ENCODE results near the gene COL4A3.

DNA sequence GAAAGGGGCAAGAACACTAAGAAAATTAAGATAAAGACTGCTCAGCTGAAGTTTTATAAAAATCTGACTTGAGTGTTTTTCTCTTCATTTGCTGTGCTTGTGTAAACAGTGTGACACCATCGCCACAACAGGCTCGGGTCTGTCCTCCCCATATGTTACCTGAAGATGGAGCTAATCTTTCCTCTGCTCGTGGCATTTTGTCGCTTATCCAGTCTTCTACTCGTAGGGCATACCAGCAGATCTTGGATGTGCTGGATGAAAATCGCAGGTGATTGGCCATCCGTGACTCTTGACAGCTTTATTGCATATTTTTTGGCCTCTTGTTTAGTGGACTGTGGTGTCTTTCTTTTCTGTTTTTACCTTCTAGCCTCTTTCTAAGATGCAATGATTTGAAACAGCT lies 182.7 kb downstream of the COL4A3 start:
- TF ChIP-seq POLR2AphosphoS5 (IDR thresholded peaks at IDR 0.05), result no peak
- TF ChIP-seq POLR2A (IDR thresholded peaks at IDR 0.05), result no peak
